ENCODE measurements around the gene RALGAPA2.

Gene RALGAPA2

GRCh38 chr20:20446425-20447015 is 265.9 kb downstream of the RALGAPA2 start:
- no peak for TF ChIP-seq CTCF (IDR thresholded peaks at IDR 0.05; ENCODE audit: low read depth, low read length)
- in situ Hi-C loops (cut with HindIII; ENCODE audit: low sequenced_read_pairs) = no loop called here
- no peak overlapping the region for H3K4me3 ChIP-seq (ENCODE audit: low read depth, low read length)
- no peak for DNase-seq (ENCODE audit: low read depth, low spot score)

GRCh38 chr20:20446001-20446400 is 266.4 kb downstream of the RALGAPA2 start:
- in situ Hi-C loops (cut with HindIII; ENCODE audit: low sequenced_read_pairs) = no loop called here
- H3K4me3 ChIP-seq (ENCODE audit: low read depth, low read length) = no peak overlapping the region
- TF ChIP-seq CTCF (IDR thresholded peaks at IDR 0.05; ENCODE audit: low read depth, low read length) = no peak
- DNase-seq (ENCODE audit: low read depth, low spot score) = no peak

- no peak overlapping the region for H3K4me3 ChIP-seq (ENCODE audit: low read depth, low read length)
- DNase-seq (ENCODE audit: low read depth, low spot score) = no peak
- in situ Hi-C loops (cut with HindIII; ENCODE audit: low sequenced_read_pairs) = no loop called here
- TF ChIP-seq CTCF (IDR thresholded peaks at IDR 0.05; ENCODE audit: low read depth, low read length) = no peak
Measured at GRCh38 chr20:20443504-20443903, 268.9 kb downstream of the RALGAPA2 start.

- in situ Hi-C loops (cut with HindIII; ENCODE audit: low sequenced_read_pairs) = no loop called here
- no peak for DNase-seq (ENCODE audit: low read depth, low spot score)
- no peak for TF ChIP-seq CTCF (IDR thresholded peaks at IDR 0.05; ENCODE audit: low read depth, low read length)
- no peak overlapping the region for H3K4me3 ChIP-seq (ENCODE audit: low read depth, low read length)
Measured at GRCh38 chr20:20442466-20442865, 270.0 kb downstream of the RALGAPA2 start.

GRCh38 chr20:20440886-20441658 is 271.4 kb downstream of the RALGAPA2 start:
- no peak for TF ChIP-seq CTCF (IDR thresholded peaks at IDR 0.05; ENCODE audit: low read depth, low read length)
- in situ Hi-C loops (cut with HindIII; ENCODE audit: low sequenced_read_pairs) = no loop called here
- H3K4me3 ChIP-seq (ENCODE audit: low read depth, low read length) = no peak overlapping the region
- no peak for DNase-seq (ENCODE audit: low read depth, low spot score)

- no peak for DNase-seq (ENCODE audit: low read depth, low spot score)
- in situ Hi-C loops (cut with HindIII; ENCODE audit: low sequenced_read_pairs) = no loop called here
- no peak overlapping the region for H3K4me3 ChIP-seq (ENCODE audit: low read depth, low read length)
- TF ChIP-seq CTCF (IDR thresholded peaks at IDR 0.05; ENCODE audit: low read depth, low read length) = no peak
Measured at GRCh38 chr20:20440481-20440880, 272.0 kb downstream of the RALGAPA2 start.

Measured in astrocyte of the spinal cord (primary cell).